Skin epidermis (tissue), 12 donors: ENCODE measurements around the gene TERB2.
"Not testable (repeated sequence)": the region's sequence is repeated elsewhere in the genome, so short reads cannot be mapped to it uniquely, and the experiment has no call there.

ENCODE experiments used
- H3K27ac ChIP-seq, 21 experiments: fragments of 200-600 bp; sonication (generic) in 11 of 21; one replicate each; pipeline ENCODE4 v1.5.0; 2020; ENCODE audit warnings: mild to moderate bottlenecking in 3 of 21, inconsistent platforms in 2 of 21, moderate library complexity in 2 of 21
- H3K4me3 ChIP-seq, 7 experiments: fragments of 200-600 bp; sonication (generic) in 2 of 7; one replicate each; pipeline ENCODE4 v1.5.0; 2020; ENCODE audit warnings: inconsistent platforms in 2 of 7, mild to moderate bottlenecking in 2 of 7, moderate library complexity in 1 of 7

TERB2 gene

GRCh38 chr15:44999105-44999504 is 42.6 kb downstream of the TERB2 start:
- no peak overlapping the region for H3K27ac ChIP-seq
- no peak overlapping the region for H3K4me3 ChIP-seq

- not testable (repeated sequence) for H3K27ac ChIP-seq, H3K4me3 ChIP-seq
Measured at GRCh38 chr15:45001180-45001579, 44.7 kb downstream of the TERB2 start.

GRCh38 chr15:45003731-45004410 is 47.4 kb downstream of the TERB2 start:
- H3K4me3 ChIP-seq, H3K27ac ChIP-seq: not testable (repeated sequence)

GRCh38 chr15:45004590-45005175 is 48.2 kb downstream of the TERB2 start:
- H3K4me3 ChIP-seq: not testable (repeated sequence)

GRCh38 chr15:45009046-45009445 is 52.6 kb downstream of the TERB2 start:
- Histone ChIP-seq H3K27ac (no peak overlapping the region), H3K4me3 (no peak overlapping the region)

More at GRCh38 chr15:45004590-45005175, 48.2 kb downstream of the TERB2 start:
- not testable (repeated sequence) for H3K27ac ChIP-seq

GRCh38 chr15:45015114-45015513 is 58.6 kb downstream of the TERB2 start:
- not testable (repeated sequence) for H3K27ac ChIP-seq, H3K4me3 ChIP-seq

- H3K4me3 ChIP-seq, H3K27ac ChIP-seq: not testable (repeated sequence)
Measured at GRCh38 chr15:45020222-45020900, 63.9 kb downstream of the TERB2 start.

- H3K4me3 ChIP-seq, H3K27ac ChIP-seq: not testable (repeated sequence)
Measured at GRCh38 chr15:45020901-45021259, 64.4 kb downstream of the TERB2 start.

GRCh38 chr15:45021348-45021747 is 64.9 kb downstream of the TERB2 start:
- Histone ChIP-seq H3K27ac (no peak overlapping the region), H3K4me3 (no peak overlapping the region)

- H3K27ac ChIP-seq: peak within 1 kb of the TSS in 19 of 21 experiments; percentile 10 to 85 (median 73)
- H3K4me3 ChIP-seq: peak within 1 kb of the TSS; percentile 48 to 85 (median 64)
Measured at GRCh38 chr15:45022871-45023658, 66.6 kb downstream of the TERB2 start, which contains the start of gene SORD. SORD (plus strand) TSS chr15:45023195; CDS start chr15:45023284, 89 bp downstream.

GRCh38 chr15:45023659-45024225 is 67.3 kb downstream of the TERB2 start:
- Histone ChIP-seq H3K27ac (peak overlapping the region in 16 of 21 experiments; percentile 15 to 85 (median 76)), H3K4me3 (peak overlapping the region; percentile 48 to 85 (median 64))

- not testable (repeated sequence) for H3K27ac ChIP-seq, H3K4me3 ChIP-seq
Measured at GRCh38 chr15:45024649-45025048, 68.2 kb downstream of the TERB2 start.

GRCh38 chr15:45025627-45026026 is 69.1 kb downstream of the TERB2 start:
- not testable (repeated sequence) for H3K27ac ChIP-seq, H3K4me3 ChIP-seq

- H3K4me3 ChIP-seq: no peak overlapping the region
- H3K27ac ChIP-seq: no peak overlapping the region
Measured at GRCh38 chr15:45026651-45027190, 70.2 kb downstream of the TERB2 start.

- H3K4me3 ChIP-seq: no peak overlapping the region
- H3K27ac ChIP-seq: no peak overlapping the region
Measured at GRCh38 chr15:45027220-45027619, 70.7 kb downstream of the TERB2 start.
